GM23248 (cell line): ENCODE data around the gene TOP2A. TPM values are rescaled to one million over a fixed set of nuclear protein-coding genes. Genes with fewer than 3 reads are reported as not detected.
"Not testable (repeated sequence)": the region's sequence is repeated elsewhere in the genome, so short reads cannot be mapped to it uniquely, and the experiment has no call there.

Experiments
- DNase-seq: peaks from one replicate; pipeline ENCODE4 v3.0.0-alpha.2; 2015
- H2AFZ ChIP-seq: fragments of 200-600 bp; sonication (generic); 2 replicates; pipeline ENCODE4 v1.6.1; 2016; ENCODE audit warnings: antibody characterized with exemption
- H3F3A ChIP-seq: fragments of 200-600 bp; sonication (generic); 2 replicates; pipeline ENCODE4 v1.6.1; 2016; ENCODE audit warnings: mild to moderate bottlenecking, antibody characterized with exemption, mixed run types; ENCODE audit not compliant: insufficient read depth
- H3K27ac ChIP-seq: fragments of 200-600 bp; sonication (generic); 2 replicates; pipeline ENCODE4 v1.5.1; 2016; ENCODE audit warnings: mild to moderate bottlenecking
- H3K27me3 ChIP-seq: fragments of 200-600 bp; sonication (generic); replicated peaks from 2 replicates; pipeline ENCODE4 v1.6.1; 2016; ENCODE audit warnings: mild to moderate bottlenecking; ENCODE audit not compliant: insufficient read depth
- H3K36me3 ChIP-seq: fragments of 200-600 bp; sonication (generic); 2 replicates; pipeline ENCODE4 v1.6.1; 2016; ENCODE audit warnings: low read depth, mild to moderate bottlenecking
- H3K4me1 ChIP-seq: fragments of 200-600 bp; sonication (generic); 2 replicates; pipeline ENCODE4 v1.6.1; 2016; ENCODE audit warnings: mild to moderate bottlenecking; ENCODE audit not compliant: insufficient read depth
- H3K4me2 ChIP-seq: fragments of 200-600 bp; sonication (generic); one replicate; pipeline ENCODE4 v1.6.1; 2016; ENCODE audit warnings: mild to moderate bottlenecking; ENCODE audit not compliant: unreplicated experiment
- H3K4me3 ChIP-seq: fragments of 200-600 bp; sonication (generic); 2 replicates; pipeline ENCODE4 v1.5.1; 2016; ENCODE audit warnings: mild to moderate bottlenecking
- H3K79me2 ChIP-seq: fragments of 200-600 bp; sonication (generic); 2 replicates; pipeline ENCODE4 v1.6.1; 2016; ENCODE audit warnings: mild to moderate bottlenecking; ENCODE audit not compliant: insufficient read depth
- H3K9ac ChIP-seq: fragments of 200-600 bp; sonication (generic); 2 replicates; pipeline ENCODE4 v1.6.1; 2016; ENCODE audit warnings: mild to moderate bottlenecking
- H3K9me2 ChIP-seq: fragments of 200-600 bp; sonication (generic); 2 replicates; pipeline ENCODE4 v1.6.1; 2016; ENCODE audit warnings: mixed run types, mild to moderate bottlenecking, moderate library complexity; ENCODE audit not compliant: insufficient read depth
- H3K9me3 ChIP-seq: fragments of 200-600 bp; sonication (generic); one replicate; pipeline ENCODE4 v1.6.1; 2017; ENCODE audit warnings: low read depth
- H4K20me1 ChIP-seq: fragments of 200-600 bp; sonication (generic); 2 replicates; pipeline ENCODE4 v1.6.0; 2016; ENCODE audit not compliant: insufficient read depth
- EZH2 ChIP-seq: fragments of 200-600 bp; sonication (generic); IDR thresholded peaks from 2 replicates; pipeline ENCODE4 v1.6.1; 2018; ENCODE audit warnings: antibody characterized with exemption, mild to moderate bottlenecking; ENCODE audit not compliant: insufficient read depth, poor library complexity, severe bottlenecking
- EZH2phosphoT487 ChIP-seq: fragments of 200-600 bp; sonication (generic); IDR thresholded peaks from 2 replicates; pipeline ENCODE4 v1.6.1; 2018; ENCODE audit warnings: antibody characterized with exemption, moderate library complexity, mild to moderate bottlenecking, low read depth; ENCODE audit not compliant: insufficient read depth
- WGBS, 2 experiments: methylation state at CpG; one replicate each; pipeline ENCODE4 v1.1.6; 2015 to 2017; ENCODE audit warnings: low lambda C conversion rate in 2 of 2, low coverage in 1 of 2; ENCODE audit errors: missing lambda C conversion rate in 2 of 2; 5-methylcytosine and 5-hydroxymethylcytosine counted together
- in situ Hi-C: fragments of 300-500 bp; cut with MboI; formaldehyde crosslinking; loops from 2 replicates; pipeline ENCODE4 v1.15.0; 2020
- polyA plus RNA-seq: library from polyadenylated mRNA; unstranded; fragments of >200 nt; fragmentation: Nextera tagmentation; extraction: Ambion mirVana; gene quantifications from 2 replicates; pipeline ENCODE4 v1.2.1, GENCODE V29; 2016
- total RNA-seq: library from RNA; depleted of rRNA; stranded (reverse); fragments of >200 nt; shearing (Covaris generic); gene quantifications from 2 replicates; pipeline ENCODE4 v1.2.3, GENCODE V29; 2014

Gene TOP2A
- total and polyA plus RNA-seq, 2 experiments from 2014 or later = 47.0 to 71.4 TPM

- no peak overlapping the region for H3K9ac ChIP-seq
- in situ Hi-C loops = no loop called here
- no peaks in the 10 kb centered on the region for H3K9me3 ChIP-seq
- H3K27ac ChIP-seq = no peak overlapping the region
- no peak overlapping the region for H3K4me3 ChIP-seq
- H2AFZ ChIP-seq = no peak overlapping the region
- no peaks in the 10 kb centered on the region for H3K9me2 ChIP-seq
- no peaks in the 10 kb centered on the region for H3K27me3 ChIP-seq
- TF ChIP-seq EZH2 = no peak
- no peak for TF ChIP-seq EZH2phosphoT487
- no peaks in the 10 kb centered on the region for H4K20me1 ChIP-seq
- H3K79me2 ChIP-seq = peaks cover 66% of the 10 kb centered on the region
- no peak overlapping the region for H3K4me2 ChIP-seq
- H3K36me3 ChIP-seq = no peaks in the 10 kb centered on the region
- peaks cover 5% of the 10 kb centered on the region; the same call in 1 of the 2 replicates for H3F3A ChIP-seq
- DNase-seq = no peak
- peaks cover 32% of the 10 kb centered on the region for H3K4me1 ChIP-seq
Measured at GRCh38 chr17:40412880-40413279, 4.8 kb downstream of the TOP2A start.

- no peaks in the 10 kb centered on the region for H3K36me3 ChIP-seq
- H3K9me2 ChIP-seq = no peaks in the 10 kb centered on the region
- no peaks in the 10 kb centered on the region for H4K20me1 ChIP-seq
- no peak overlapping the region for H3K4me3 ChIP-seq
- no peak overlapping the region for H2AFZ ChIP-seq
- 96 to 100% methylated on average over 4 of the region's 4 CpGs for WGBS, 2 experiments
- H3K9me3 ChIP-seq = no peaks in the 10 kb centered on the region
- peaks cover 31% of the 10 kb centered on the region for H3K4me1 ChIP-seq
- no peaks in the 10 kb centered on the region for H3K27me3 ChIP-seq
- no peak overlapping the region for H3K27ac ChIP-seq
- in situ Hi-C loops = no loop called here
- DNase-seq = no peak
- H3K79me2 ChIP-seq = peaks cover 58% of the 10 kb centered on the region
- H3K4me2 ChIP-seq = no peak overlapping the region
- no peak overlapping the region for H3K9ac ChIP-seq
- no peak for TF ChIP-seq EZH2phosphoT487
- peaks cover 5% of the 10 kb centered on the region; the same call in 1 of the 2 replicates for H3F3A ChIP-seq
Measured at GRCh38 chr17:40411821-40412220, 5.9 kb downstream of the TOP2A start.

- peaks cover 41% of the 10 kb centered on the region for H3K79me2 ChIP-seq
- H2AFZ ChIP-seq = peak overlapping the region; percentile 40
- no peaks in the 10 kb centered on the region for H3K36me3 ChIP-seq
- H3K4me1 ChIP-seq = peaks cover 14% of the 10 kb centered on the region
- H3K27ac ChIP-seq = no peak overlapping the region
- H3K4me2 ChIP-seq = no peak overlapping the region
- H3K9me3 ChIP-seq = no peaks in the 10 kb centered on the region
- H3K27me3 ChIP-seq = no peaks in the 10 kb centered on the region
- H4K20me1 ChIP-seq = no peaks in the 10 kb centered on the region
- no peak for DNase-seq
- TF ChIP-seq EZH2 (no peak), EZH2phosphoT487 (no peak)
- 63 to 76% methylated on average over 1 of the region's 1 CpG for WGBS, 2 experiments
- no peak overlapping the region for H3K4me3 ChIP-seq
- no peak overlapping the region for H3K9ac ChIP-seq
- in situ Hi-C loops = no loop called here
- H3F3A ChIP-seq = peaks cover 9% of the 10 kb centered on the region; the same call in 1 of the 2 replicates
- H3K9me2 ChIP-seq = no peaks in the 10 kb centered on the region
Measured at GRCh38 chr17:40410082-40410481, 7.6 kb downstream of the TOP2A start.

DNA sequence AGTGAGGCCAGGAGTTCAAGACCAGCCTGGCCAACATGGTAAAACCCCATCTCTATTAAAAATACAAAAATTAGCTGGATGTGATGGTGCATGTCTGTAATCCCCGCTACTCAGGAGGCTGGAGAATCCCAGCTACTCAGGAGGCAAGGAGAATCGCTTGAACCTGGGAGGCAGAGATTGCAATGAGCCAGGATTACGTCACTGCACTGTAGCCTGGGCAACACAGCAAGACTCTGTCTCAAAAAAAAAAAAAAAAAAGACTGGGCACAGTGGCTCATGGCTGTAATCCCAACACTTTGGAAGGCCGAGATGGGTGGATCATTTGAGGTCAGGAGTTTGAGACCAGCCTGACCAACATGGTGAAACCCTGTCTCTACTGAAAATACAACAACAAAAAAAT, 8.2 kb downstream of the TOP2A start:
- H4K20me1 ChIP-seq, H3K27me3 ChIP-seq, H3K9me2 ChIP-seq, DNase-seq, H3K4me3 ChIP-seq, H2AFZ ChIP-seq, H3K9ac ChIP-seq, in situ Hi-C loops, H3K9me3 ChIP-seq, H3K36me3 ChIP-seq, H3K27ac ChIP-seq, H3K4me2 ChIP-seq, H3F3A ChIP-seq, H3K4me1 ChIP-seq: not testable (repeated sequence)
- H3K79me2 ChIP-seq = peaks cover 37% of the 10 kb centered on the region
- WGBS, 2 experiments = 90 to 92% methylated on average over 4 of the region's 4 CpGs

GRCh38 chr17:40407460-40407859, 10.2 kb downstream of the TOP2A start:
- Histone ChIP-seq H3F3A (peaks cover 15% of the 10 kb centered on the region; the same call in 1 of the 2 replicates), H4K20me1 (no peaks in the 10 kb centered on the region), H3K9ac (no peak overlapping the region), H3K9me3 (no peaks in the 10 kb centered on the region), H3K4me3 (no peak overlapping the region), H3K36me3 (no peaks in the 10 kb centered on the region), H3K9me2 (no peaks in the 10 kb centered on the region), H3K27ac (no peak overlapping the region), H2AFZ (peak overlapping the region; percentile 6; the same call in 1 of the 2 replicates), H3K79me2 (peaks cover 24% of the 10 kb centered on the region), H3K4me1 (no peaks in the 10 kb centered on the region), H3K27me3 (no peaks in the 10 kb centered on the region), H3K4me2 (no peak overlapping the region)
- DNase-seq = no peak
- in situ Hi-C loops = no loop called here
- WGBS, 2 experiments = 99 to 100% methylated on average over 3 of the region's 3 CpGs
- TF ChIP-seq EZH2phosphoT487 = no peak
